ENCODE measurements around the gene SMYD3. TPM values are rescaled to one million over a fixed set of nuclear protein-coding genes. Genes with fewer than 3 reads are reported as not detected.

SMYD3 gene
- total and polyA plus RNA-seq, 9 of the 15 experiments (the other 6 are each of a cell fraction or from before 2014, with no cell fraction given), result 128 to 440 (median 197) TPM

DNA sequence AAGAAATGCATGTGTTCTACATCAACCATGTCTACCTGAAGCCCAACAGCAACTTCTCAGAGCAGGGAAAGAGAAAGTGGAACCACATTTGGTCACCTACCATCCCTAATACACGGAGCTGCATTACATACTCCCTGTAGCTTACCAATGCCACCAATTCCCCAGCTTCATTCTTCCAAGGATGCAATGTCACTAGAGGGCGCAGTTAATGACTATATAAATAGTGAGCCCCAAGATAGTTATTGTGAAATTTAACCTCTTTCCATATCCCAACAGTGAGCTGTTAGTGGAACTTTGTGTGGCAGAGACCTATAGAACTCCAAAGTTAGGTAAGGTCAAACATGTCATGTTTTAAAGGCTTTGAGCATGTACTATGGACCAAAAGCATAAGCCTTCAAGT, 618.3 kb downstream of the SMYD3 start:
- H3K4me3 ChIP-seq, result no peak overlapping the region
- no peaks in the 10 kb centered on the region for H3K27me3 ChIP-seq (ENCODE audit: control insufficient read depth in 2 of 2, insufficient read depth in 2 of 2, low read length in 2 of 2)
- DNase-seq (ENCODE audit: extremely low read depth in 1 of 4, low spot score in 3 of 4) (peak in 1 of 4 experiments; percentile 41), ATAC-seq (peak; percentile 73), FAIRE-seq (no peak)
- WGBS (ENCODE audit: insufficient coverage, low coverage, missing lambda C conversion rate), result 65% methylated on average over 2 of the region's 2 CpGs
- H3K36me3 ChIP-seq (ENCODE audit: control insufficient read depth, insufficient read depth, low read length), result peaks cover 51% of the 10 kb centered on the region
- peaks cover 26% of the 10 kb centered on the region; the same call in 2 of the 3 replicates for H3K79me2 ChIP-seq (ENCODE audit: control insufficient read depth, insufficient read depth, low read length)
- ChIA-PET CTCF (ENCODE audit: low intra/inter-chr PET ratio) (interaction anchor here (1.2 kb wide), 1 partner anchor 604 kb away, joined by 3 read pairs; no protein-coding TSS in a partner anchor), POLR2A (interaction anchor here (0.5 to 2.4 kb wide), 5 partner anchors 9 to 1017 kb away, joined by 3 to 11 read pairs (median 3); no protein-coding TSS in a partner anchor)
- peaks cover 5% of the 10 kb centered on the region for H3K9me3 ChIP-seq (replicated peaks; ENCODE audit: control insufficient read depth, insufficient read depth, low read depth, low read length)
- in situ Hi-C loops (cut with MboI) (no loop called here), intact Hi-C loops (cut with micrococcal nuclease) (no loop called here)
- no peak overlapping the region for H3K4me2 ChIP-seq (ENCODE audit: insufficient read depth, low read length)
- H3K9me1 ChIP-seq (ENCODE audit: control insufficient read depth, insufficient read depth, low read length), result no peaks in the 10 kb centered on the region
- H3K9ac ChIP-seq (ENCODE audit: insufficient read depth in 1 of 2, low read depth in 2 of 2, low read length in 2 of 2), result no peak overlapping the region
- no peak overlapping the region for H2AFZ ChIP-seq (ENCODE audit: low read depth, low read length)
- BruUV-seq (replicated peaks), result no TSS peak
- H4K20me1 ChIP-seq (replicated peaks; ENCODE audit: control insufficient read depth, insufficient read depth, low read length), result no peaks in the 10 kb centered on the region
- no peak overlapping the region for H3K27ac ChIP-seq (ENCODE audit: extremely low read depth, low read depth, low read length)
- TF ChIP-seq NFIX (CRISPR knock-in tag; IDR thresholded peaks at IDR 0.05; ENCODE audit: low read depth) (no peak), EHMT2 (IDR thresholded peaks at IDR 0.05) (no peak), PHB (CRISPR knock-in tag; IDR thresholded peaks at IDR 0.05) (no peak), ZEB2 (IDR thresholded peaks at IDR 0.05) (no peak), ZNF263 (CRISPR knock-in tag; IDR thresholded peaks at IDR 0.05; ENCODE audit: borderline replicate concordance) (no peak), WHSC1 (IDR thresholded peaks at IDR 0.05; ENCODE audit: low read length) (no peak), RAD21 (CRISPR knock-in tag; conservative IDR thresholded peaks at IDR 0.05 in 1 of 2, IDR thresholded peaks at IDR 0.05 in 1 of 2) (peak in 1 of 2 experiments; percentile 54; a peak in 2 of 4 replicates), CEBPB (tag; IDR thresholded peaks at IDR 0.05) (peak; percentile 84), NRF1 (conservative IDR thresholded peaks at IDR 0.05 in 1 of 2, IDR thresholded peaks at IDR 0.05 in 1 of 2) (no peak), PHB2 (IDR thresholded peaks at IDR 0.05; ENCODE audit: low read depth) (no peak)
- TF ChIP-seq, protein P1, sequence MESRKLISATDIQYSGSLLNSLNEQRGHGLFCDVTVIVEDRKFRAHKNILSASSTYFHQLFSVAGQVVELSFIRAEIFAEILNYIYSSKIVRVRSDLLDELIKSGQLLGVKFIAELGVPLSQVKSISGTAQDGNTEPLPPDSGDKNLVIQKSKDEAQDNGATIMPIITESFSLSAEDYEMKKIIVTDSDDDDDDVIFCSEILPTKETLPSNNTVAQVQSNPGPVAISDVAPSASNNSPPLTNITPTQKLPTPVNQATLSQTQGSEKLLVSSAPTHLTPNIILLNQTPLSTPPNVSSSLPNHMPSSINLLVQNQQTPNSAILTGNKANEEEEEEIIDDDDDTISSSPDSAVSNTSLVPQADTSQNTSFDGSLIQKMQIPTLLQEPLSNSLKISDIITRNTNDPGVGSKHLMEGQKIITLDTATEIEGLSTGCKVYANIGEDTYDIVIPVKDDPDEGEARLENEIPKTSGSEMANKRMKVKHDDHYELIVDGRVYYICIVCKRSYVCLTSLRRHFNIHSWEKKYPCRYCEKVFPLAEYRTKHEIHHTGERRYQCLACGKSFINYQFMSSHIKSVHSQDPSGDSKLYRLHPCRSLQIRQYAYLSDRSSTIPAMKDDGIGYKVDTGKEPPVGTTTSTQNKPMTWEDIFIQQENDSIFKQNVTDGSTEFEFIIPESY (CRISPR knock-in tag; IDR thresholded peaks at IDR 0.05), result no peak
- TF ChIP-seq, protein P2, sequence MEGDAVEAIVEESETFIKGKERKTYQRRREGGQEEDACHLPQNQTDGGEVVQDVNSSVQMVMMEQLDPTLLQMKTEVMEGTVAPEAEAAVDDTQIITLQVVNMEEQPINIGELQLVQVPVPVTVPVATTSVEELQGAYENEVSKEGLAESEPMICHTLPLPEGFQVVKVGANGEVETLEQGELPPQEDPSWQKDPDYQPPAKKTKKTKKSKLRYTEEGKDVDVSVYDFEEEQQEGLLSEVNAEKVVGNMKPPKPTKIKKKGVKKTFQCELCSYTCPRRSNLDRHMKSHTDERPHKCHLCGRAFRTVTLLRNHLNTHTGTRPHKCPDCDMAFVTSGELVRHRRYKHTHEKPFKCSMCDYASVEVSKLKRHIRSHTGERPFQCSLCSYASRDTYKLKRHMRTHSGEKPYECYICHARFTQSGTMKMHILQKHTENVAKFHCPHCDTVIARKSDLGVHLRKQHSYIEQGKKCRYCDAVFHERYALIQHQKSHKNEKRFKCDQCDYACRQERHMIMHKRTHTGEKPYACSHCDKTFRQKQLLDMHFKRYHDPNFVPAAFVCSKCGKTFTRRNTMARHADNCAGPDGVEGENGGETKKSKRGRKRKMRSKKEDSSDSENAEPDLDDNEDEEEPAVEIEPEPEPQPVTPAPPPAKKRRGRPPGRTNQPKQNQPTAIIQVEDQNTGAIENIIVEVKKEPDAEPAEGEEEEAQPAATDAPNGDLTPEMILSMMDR (IDR thresholded peaks at IDR 0.05 in 2 of 3, conservative IDR thresholded peaks at IDR 0.05 in 1 of 3; ENCODE audit: insufficient read depth in 2 of 3, low read depth in 1 of 3, low read length in 3 of 3), result peak; percentile 40 to 53 (median 50); a peak in 5 of 6 replicates
- TF ChIP-seq, protein P3, sequence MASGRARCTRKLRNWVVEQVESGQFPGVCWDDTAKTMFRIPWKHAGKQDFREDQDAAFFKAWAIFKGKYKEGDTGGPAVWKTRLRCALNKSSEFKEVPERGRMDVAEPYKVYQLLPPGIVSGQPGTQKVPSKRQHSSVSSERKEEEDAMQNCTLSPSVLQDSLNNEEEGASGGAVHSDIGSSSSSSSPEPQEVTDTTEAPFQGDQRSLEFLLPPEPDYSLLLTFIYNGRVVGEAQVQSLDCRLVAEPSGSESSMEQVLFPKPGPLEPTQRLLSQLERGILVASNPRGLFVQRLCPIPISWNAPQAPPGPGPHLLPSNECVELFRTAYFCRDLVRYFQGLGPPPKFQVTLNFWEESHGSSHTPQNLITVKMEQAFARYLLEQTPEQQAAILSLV (tag; IDR thresholded peaks at IDR 0.05), result no peak
- TF ChIP-seq, protein P4, sequence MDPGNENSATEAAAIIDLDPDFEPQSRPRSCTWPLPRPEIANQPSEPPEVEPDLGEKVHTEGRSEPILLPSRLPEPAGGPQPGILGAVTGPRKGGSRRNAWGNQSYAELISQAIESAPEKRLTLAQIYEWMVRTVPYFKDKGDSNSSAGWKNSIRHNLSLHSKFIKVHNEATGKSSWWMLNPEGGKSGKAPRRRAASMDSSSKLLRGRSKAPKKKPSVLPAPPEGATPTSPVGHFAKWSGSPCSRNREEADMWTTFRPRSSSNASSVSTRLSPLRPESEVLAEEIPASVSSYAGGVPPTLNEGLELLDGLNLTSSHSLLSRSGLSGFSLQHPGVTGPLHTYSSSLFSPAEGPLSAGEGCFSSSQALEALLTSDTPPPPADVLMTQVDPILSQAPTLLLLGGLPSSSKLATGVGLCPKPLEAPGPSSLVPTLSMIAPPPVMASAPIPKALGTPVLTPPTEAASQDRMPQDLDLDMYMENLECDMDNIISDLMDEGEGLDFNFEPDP (CRISPR knock-in tag; IDR thresholded peaks at IDR 0.05), result no peak
- H3K4me1 ChIP-seq (replicated peaks in 1 of 2; ENCODE audit: control insufficient read depth in 2 of 2, insufficient read depth in 2 of 2, low read length in 2 of 2), result no peaks in the 10 kb centered on the region

All from K562 (cell line).